Omental fat pad (tissue), 4 donors: ENCODE measurements around the gene NOTCH3. TPM values are rescaled to one million over a fixed set of nuclear protein-coding genes. Genes with fewer than 3 reads are reported as not detected.

ENCODE experiments used
- ATAC-seq: fragments of 150-250 bp; one replicate; pipeline ENCODE4 v1.9.1; 2016; ENCODE audit warnings: mild to moderate bottlenecking, moderate library complexity; ENCODE audit not compliant: low FRiP score
- DNase-seq: peaks from one replicate; pipeline ENCODE4 v3.0.0-alpha.2; 2019; ENCODE audit warnings: low spot score
- total RNA-seq, 4 donors: library from RNA; depleted of rRNA; stranded (reverse); fragments of >200 nt; gene quantifications; one replicate each; pipeline ENCODE4 v1.1.0, GENCODE V29; 2016
- TF ChIP-seq, protein P1 (sequence below), 3 donors: fragments of 450-650 bp; IDR thresholded peaks; one replicate each; pipeline ENCODE4 v1.5.1; 2016 to 2017; ENCODE audit warnings: antibody characterized with exemption in 3 of 3, mild to moderate bottlenecking in 3 of 3, moderate library complexity in 2 of 3

NOTCH3 gene
- total RNA-seq, 4 donors from 2014 or later, result 6.1 to 82.8 (median 24.4) TPM

DNA sequence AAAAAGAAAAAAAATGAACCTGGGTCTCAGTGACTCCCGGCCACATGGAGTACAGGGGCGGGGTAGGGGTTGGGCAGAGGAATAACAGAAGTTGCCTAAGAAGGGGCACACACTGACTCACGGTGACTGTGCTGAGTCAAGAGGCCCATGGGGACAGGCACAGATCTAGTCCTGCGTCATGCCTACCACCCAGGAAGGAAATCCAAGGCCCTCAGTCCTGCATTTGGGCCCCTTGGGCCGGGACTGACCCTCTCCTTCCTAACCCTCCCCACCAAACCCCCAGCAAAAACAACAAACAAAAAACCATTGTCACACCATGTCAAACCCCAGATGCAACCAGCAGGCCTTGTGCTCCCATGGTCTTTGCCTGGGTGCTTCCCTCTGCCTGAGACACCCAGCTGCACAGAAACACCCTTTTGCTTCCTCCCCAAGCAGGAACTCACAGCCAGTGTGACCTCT, 9.6 kb upstream of the NOTCH3 start:
- TF ChIP-seq, protein P1, sequence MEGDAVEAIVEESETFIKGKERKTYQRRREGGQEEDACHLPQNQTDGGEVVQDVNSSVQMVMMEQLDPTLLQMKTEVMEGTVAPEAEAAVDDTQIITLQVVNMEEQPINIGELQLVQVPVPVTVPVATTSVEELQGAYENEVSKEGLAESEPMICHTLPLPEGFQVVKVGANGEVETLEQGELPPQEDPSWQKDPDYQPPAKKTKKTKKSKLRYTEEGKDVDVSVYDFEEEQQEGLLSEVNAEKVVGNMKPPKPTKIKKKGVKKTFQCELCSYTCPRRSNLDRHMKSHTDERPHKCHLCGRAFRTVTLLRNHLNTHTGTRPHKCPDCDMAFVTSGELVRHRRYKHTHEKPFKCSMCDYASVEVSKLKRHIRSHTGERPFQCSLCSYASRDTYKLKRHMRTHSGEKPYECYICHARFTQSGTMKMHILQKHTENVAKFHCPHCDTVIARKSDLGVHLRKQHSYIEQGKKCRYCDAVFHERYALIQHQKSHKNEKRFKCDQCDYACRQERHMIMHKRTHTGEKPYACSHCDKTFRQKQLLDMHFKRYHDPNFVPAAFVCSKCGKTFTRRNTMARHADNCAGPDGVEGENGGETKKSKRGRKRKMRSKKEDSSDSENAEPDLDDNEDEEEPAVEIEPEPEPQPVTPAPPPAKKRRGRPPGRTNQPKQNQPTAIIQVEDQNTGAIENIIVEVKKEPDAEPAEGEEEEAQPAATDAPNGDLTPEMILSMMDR (IDR thresholded peaks at IDR 0.05), result no peak
- ATAC-seq (peak; percentile 52), DNase-seq (no peak)

DNA sequence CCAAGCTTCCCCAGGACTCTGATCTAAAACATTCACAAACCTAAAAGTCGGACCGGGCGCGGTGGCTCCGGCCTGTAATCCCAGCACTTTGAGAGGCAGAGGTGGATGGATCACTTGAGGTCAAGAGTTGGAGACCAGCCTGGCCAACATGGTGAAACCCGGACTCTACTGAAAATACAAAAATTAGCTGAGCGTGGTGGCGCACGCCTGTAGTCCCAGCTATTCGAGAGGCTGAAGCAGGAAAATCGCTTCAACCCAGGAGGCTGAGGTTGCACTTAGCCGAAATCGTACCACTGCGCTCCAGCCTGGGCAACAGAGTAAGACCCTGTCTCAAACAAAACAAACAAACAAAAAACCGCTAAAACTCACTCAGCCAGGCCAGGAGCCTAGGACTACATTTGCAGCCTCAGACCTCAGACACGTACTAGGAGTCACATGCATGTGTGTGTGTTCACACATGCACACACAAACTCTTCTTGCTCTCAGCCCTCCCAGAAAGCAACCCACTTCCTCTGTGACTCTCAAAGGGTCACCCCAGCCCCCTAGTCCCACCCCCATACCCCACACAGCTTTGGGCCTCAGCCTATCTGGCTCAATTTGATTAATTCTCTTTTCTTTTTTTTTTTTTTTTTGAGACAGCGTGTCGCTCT, 704 bp upstream of the NOTCH3 start:
- no peak for ATAC-seq
- TF ChIP-seq, protein P1 (IDR thresholded peaks at IDR 0.05), result no peak
- DNase-seq, result no peak

DNA sequence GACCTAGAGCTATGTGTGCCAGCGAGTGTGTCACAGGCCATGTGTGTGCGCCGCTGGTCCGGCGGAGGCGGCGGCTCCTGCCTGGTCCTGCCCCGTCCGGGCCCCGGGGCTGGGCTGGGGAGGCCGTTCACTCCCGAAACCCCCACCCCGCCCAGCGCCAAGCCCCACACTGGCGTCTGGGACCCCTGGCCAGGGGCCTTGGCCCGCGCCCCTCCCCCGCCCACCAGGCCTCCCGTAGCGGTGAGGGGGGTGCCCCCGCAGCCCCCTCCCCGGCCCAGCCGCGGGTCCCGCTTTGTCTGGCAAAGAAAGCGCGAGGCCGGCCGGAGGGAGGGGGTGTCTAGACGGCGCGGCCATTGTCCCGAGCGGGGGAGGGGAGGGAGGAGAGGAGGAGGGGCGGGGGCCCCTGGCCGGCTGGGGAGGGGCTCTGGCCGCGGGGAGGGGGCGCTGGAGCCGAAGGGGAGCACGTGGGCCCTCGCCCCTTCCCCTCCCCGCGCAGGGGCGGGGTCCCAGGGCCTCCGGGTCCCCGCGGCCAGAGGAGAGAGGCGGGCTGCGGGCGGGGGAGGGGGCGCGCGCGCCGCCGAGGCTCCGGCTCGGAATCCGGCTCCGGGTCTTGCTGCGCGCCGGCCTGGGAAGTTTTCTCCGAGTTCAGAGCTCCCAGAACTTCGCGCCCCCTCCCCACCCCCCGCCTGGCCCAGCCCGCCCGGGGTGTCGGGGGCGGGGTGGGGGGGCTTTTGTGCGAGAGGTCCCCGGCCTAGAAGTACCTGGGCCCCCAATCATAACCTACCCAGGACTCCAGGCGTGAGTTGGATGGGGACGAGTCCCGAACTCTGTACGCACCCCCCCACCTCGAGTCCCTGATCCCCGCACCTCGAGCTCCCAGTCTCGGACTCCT, 888 bp downstream of the NOTCH3 start:
- DNase-seq (no peak), ATAC-seq (no peak)
- TF ChIP-seq, protein P1 (IDR thresholded peaks at IDR 0.05), result no peak

DNA sequence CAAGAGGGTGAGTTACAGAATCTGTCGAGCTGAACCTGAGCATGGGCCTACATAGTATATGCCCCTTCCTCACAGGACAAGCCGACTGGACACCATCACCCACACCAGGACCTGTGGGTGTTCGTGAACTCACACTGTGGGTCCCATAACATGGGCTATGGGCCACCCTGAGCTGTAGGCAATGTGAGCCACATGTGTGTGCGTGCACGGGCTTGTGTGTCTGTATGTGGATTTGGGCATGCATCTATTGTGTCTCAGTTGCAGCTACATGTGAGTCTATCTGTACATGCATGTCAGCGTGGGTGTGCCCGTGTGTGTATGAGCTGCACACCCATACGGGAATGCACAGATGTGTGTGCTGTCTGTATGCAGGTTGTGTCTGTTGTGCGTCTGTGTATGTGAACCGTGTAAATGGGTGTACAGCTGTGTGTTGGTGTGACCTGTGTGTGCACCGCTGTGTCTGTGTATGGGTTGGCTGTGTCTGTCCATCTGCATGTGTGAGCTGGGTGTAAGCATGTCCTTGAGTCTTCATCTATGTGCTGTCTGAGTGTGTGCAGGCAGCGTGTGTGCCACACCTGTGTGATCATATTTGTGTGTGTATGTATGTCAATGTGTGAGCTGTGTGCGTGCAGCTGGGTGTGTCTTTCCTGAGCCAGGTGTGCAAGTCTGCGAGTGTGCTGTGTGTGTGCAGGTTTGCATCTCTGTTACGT, 1.7 kb downstream of the NOTCH3 start:
- TF ChIP-seq, protein P1 (IDR thresholded peaks at IDR 0.05), result no peak
- no peak for ATAC-seq
- no peak for DNase-seq

GRCh38 chr19:15197942-15198341, 2.9 kb downstream of the NOTCH3 start:
- no peak for ATAC-seq
- no peak for DNase-seq
- TF ChIP-seq, protein P1 (IDR thresholded peaks at IDR 0.05), result no peak

DNA sequence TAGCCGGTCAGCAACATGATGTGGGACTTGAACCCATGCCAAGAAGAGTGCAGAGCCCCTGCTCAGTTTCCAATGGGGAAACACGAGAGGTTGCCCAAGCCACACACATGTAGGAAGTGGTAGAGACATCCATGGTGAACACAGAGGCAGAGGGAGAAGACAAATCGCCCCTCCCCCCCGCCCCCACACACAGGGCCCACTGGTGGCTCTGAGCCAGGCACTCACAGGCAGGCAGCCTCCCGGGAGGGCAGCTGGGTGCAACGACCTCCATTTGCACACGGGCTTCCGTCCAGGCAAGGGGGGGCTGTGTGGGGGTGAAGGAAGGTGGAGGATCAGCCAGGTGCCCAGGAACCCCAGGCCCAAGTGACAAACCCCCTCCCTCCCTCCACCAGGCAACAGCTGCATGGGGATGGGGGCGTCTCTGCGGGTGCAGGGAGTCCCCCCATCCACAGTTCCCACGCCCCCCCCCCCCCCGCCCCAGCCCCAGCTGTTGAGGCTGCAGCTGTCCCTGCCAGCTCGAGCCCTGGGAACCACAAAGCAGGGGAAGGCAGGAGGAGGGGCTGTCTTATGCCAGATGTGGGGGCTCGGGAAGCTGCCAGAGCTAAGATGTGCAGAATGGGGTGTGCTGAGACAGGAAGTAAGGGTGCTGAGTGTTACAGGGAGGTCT, 3.4 kb downstream of the NOTCH3 start:
- TF ChIP-seq, protein P1 (IDR thresholded peaks at IDR 0.05), result no peak
- ATAC-seq (no peak), DNase-seq (no peak)
